ENCODE data around the gene GNG2.

DNA sequence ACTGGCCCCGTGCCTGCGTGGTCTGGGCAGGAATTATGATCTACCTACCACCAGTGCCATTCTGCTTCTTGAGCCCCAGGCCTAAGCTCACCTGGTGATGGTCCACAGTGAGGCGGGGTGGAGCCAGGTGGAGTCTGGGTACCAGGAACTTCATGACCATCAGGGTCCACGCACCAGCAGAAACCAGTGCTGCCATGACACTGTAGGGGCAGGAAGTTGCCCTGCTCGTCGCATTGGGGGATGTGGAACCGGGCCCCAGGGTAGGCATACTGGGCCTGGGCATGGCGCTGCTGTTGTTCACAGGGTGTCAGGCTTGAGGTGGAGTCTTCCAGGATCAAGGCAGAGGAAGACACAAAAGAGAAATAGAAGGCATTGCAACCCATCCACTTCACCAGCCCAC is 158.6 kb downstream of the GNG2 start:
- TF ChIP-seq POLR2A (IDR thresholded peaks at IDR 0.05) (no peak), CTCF (IDR thresholded peaks at IDR 0.05) (no peak), POLR2AphosphoS5 (IDR thresholded peaks at IDR 0.05) (no peak)
